ENCODE results near the gene BDH1. TPM values are rescaled to one million over a fixed set of nuclear protein-coding genes. Genes with fewer than 3 reads are reported as not detected.

BDH1 gene
- polyA plus RNA-seq, 1 donor from 2014 or later: 12.9 TPM

DNA sequence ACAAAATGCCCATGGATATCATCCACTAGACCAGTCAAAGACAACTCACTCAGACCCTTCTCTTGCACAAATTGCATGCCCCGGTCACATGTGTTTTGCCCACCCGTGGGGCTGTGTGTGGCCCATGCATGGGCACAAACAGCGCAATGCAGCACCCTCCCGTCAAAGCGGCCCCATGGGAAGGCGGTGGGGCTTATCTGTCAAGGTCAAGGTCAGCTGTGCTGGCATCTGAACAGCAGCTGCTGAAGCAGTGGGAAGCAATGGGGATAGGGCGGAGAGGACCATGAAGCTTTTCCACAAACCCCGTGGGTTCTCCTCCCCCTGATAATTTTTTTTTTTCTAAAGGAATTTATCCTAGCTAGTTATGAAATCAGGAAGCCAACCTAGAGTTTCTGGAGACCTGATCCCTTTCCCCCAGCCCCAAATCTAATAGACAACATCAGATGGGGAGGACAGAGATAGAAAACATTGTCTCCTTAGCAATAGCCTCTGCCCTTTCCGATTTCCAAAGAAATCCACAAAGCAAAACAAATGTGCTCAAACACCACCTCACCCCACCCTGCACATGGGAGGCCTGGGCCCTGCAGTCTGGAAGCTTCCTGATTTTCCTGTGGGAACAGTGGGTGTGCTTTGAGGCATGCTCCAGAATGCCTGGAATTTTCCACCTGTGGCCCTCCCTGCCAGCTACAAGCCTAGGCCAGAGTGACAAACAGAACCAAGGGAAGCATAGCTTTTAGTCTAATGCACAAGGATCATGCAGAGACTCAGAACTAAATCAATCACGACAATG lies 84.4 kb downstream of the BDH1 start:
- no peak overlapping the region for H3K27ac ChIP-seq (ENCODE audit: low read length)
- H3K9ac ChIP-seq (ENCODE audit: low read length): no peak overlapping the region

GRCh38 chr3:197468866-197469382 lies 86.8 kb downstream of the BDH1 start:
- Histone ChIP-seq H3K36me3 (ENCODE audit: insufficient read depth, low read length) (no peaks in the 10 kb centered on the region), H3K27me3 (ENCODE audit: insufficient read depth, low read depth, low read length) (no peaks in the 10 kb centered on the region), H3K79me2 (replicated peaks; ENCODE audit: insufficient read depth, low read length) (no peaks in the 10 kb centered on the region), H3K9me3 (ENCODE audit: low read length) (no peaks in the 10 kb centered on the region), H3K4me2 (ENCODE audit: low read length) (no peak overlapping the region), H4K20me1 (ENCODE audit: insufficient read depth) (no peaks in the 10 kb centered on the region), H2AFZ (ENCODE audit: low read depth, low read length) (no peak overlapping the region), H3K9ac (ENCODE audit: low read length) (no peak overlapping the region), H3K4me3 (ENCODE audit: low read length) (no peak overlapping the region), H3K9me2 (ENCODE audit: insufficient read depth, low read length) (no peaks in the 10 kb centered on the region), H3K27ac (ENCODE audit: low read length) (no peak overlapping the region), H3F3A (ENCODE audit: insufficient read depth, low read length, poor library complexity, severe bottlenecking) (peaks cover 3% of the 10 kb centered on the region)
- no peak for TF ChIP-seq POLR2AphosphoS5 (IDR thresholded peaks at IDR 0.05)
- no peak for TF ChIP-seq SMC3 (conservative IDR thresholded peaks at IDR 0.05; ENCODE audit: poor library complexity)
- no peak for TF ChIP-seq RAD21 (conservative IDR thresholded peaks at IDR 0.05)
- no peak for TF ChIP-seq EP300 (conservative IDR thresholded peaks at IDR 0.05; ENCODE audit: poor library complexity, severe bottlenecking)
- TF ChIP-seq, protein P1, sequence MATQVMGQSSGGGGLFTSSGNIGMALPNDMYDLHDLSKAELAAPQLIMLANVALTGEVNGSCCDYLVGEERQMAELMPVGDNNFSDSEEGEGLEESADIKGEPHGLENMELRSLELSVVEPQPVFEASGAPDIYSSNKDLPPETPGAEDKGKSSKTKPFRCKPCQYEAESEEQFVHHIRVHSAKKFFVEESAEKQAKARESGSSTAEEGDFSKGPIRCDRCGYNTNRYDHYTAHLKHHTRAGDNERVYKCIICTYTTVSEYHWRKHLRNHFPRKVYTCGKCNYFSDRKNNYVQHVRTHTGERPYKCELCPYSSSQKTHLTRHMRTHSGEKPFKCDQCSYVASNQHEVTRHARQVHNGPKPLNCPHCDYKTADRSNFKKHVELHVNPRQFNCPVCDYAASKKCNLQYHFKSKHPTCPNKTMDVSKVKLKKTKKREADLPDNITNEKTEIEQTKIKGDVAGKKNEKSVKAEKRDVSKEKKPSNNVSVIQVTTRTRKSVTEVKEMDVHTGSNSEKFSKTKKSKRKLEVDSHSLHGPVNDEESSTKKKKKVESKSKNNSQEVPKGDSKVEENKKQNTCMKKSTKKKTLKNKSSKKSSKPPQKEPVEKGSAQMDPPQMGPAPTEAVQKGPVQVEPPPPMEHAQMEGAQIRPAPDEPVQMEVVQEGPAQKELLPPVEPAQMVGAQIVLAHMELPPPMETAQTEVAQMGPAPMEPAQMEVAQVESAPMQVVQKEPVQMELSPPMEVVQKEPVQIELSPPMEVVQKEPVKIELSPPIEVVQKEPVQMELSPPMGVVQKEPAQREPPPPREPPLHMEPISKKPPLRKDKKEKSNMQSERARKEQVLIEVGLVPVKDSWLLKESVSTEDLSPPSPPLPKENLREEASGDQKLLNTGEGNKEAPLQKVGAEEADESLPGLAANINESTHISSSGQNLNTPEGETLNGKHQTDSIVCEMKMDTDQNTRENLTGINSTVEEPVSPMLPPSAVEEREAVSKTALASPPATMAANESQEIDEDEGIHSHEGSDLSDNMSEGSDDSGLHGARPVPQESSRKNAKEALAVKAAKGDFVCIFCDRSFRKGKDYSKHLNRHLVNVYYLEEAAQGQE (IDR thresholded peaks at IDR 0.05; ENCODE audit: borderline replicate concordance): no peak
- TF ChIP-seq TAF1 (IDR thresholded peaks at IDR 0.05; ENCODE audit: low read depth): no peak
- no peak for TF ChIP-seq MXI1 (conservative IDR thresholded peaks at IDR 0.05; ENCODE audit: poor library complexity, severe bottlenecking)
- no peak for TF ChIP-seq CTCF (IDR thresholded peaks at IDR 0.05; ENCODE audit: poor library complexity, severe bottlenecking)
- no peak for TF ChIP-seq EZH2 (IDR thresholded peaks at IDR 0.05; ENCODE audit: borderline replicate concordance, insufficient read depth, low read length, poor library complexity, severe bottlenecking)

More for the DNA sequence above, 84.4 kb downstream of the BDH1 start:
- Histone ChIP-seq H3K79me2 (replicated peaks; ENCODE audit: insufficient read depth, low read length) (no peaks in the 10 kb centered on the region), H3F3A (ENCODE audit: insufficient read depth, low read length, poor library complexity, severe bottlenecking) (peaks cover 3% of the 10 kb centered on the region), H2AFZ (ENCODE audit: low read depth, low read length) (no peak overlapping the region), H3K36me3 (ENCODE audit: insufficient read depth, low read length) (no peaks in the 10 kb centered on the region), H3K27me3 (ENCODE audit: insufficient read depth, low read depth, low read length) (no peaks in the 10 kb centered on the region), H3K9me3 (ENCODE audit: low read length) (no peaks in the 10 kb centered on the region), H3K4me2 (ENCODE audit: low read length) (no peak overlapping the region), H4K20me1 (ENCODE audit: insufficient read depth) (no peaks in the 10 kb centered on the region), H3K4me3 (ENCODE audit: low read length) (no peak overlapping the region), H3K9me2 (ENCODE audit: insufficient read depth, low read length) (no peaks in the 10 kb centered on the region)
- TF ChIP-seq TAF1 (IDR thresholded peaks at IDR 0.05; ENCODE audit: low read depth) (no peak), SMC3 (conservative IDR thresholded peaks at IDR 0.05; ENCODE audit: poor library complexity) (no peak), RAD21 (conservative IDR thresholded peaks at IDR 0.05) (no peak), EZH2 (IDR thresholded peaks at IDR 0.05; ENCODE audit: borderline replicate concordance, insufficient read depth, low read length, poor library complexity, severe bottlenecking) (no peak), MXI1 (conservative IDR thresholded peaks at IDR 0.05; ENCODE audit: poor library complexity, severe bottlenecking) (no peak)
- TF ChIP-seq, protein P1 (IDR thresholded peaks at IDR 0.05; ENCODE audit: borderline replicate concordance): no peak
